Fibroblast of lung (primary cell): ENCODE measurements around the gene UGT1A3.

ENCODE experiments used
- CTCF ChIP-seq, 2 donors: IDR thresholded peaks in 1 of 2; conservative IDR thresholded peaks in 1 of 2; 1 replicate in 1 of 2; 2 replicates in 1 of 2; pipeline ENCODE4 v1.5.1; 2011 to 2012; ENCODE audit warnings: low read length in 2 of 2, control low read depth in 1 of 2, inconsistent platforms in 1 of 2, low read depth in 1 of 2, mild to moderate bottlenecking in 1 of 2
- EZH2 ChIP-seq: IDR thresholded peaks from 2 replicates; pipeline ENCODE4 v1.5.1; 2012; ENCODE audit warnings: low read length, control low read depth, mild to moderate bottlenecking; ENCODE audit errors: missing control alignments

GRCh38 chr2:233684640-233685039 is 44.2 kb upstream of the UGT1A3 start:
- TF ChIP-seq CTCF (conservative IDR thresholded peaks at IDR 0.05 in 1 of 2, IDR thresholded peaks at IDR 0.05 in 1 of 2; ENCODE audit: low read depth in 1 of 2, low read length in 2 of 2) = no peak
- TF ChIP-seq EZH2 = no peak
